HFF-Myc (cell line): ENCODE data around the gene D2HGDH.

Source experiments
- DNase-seq: peaks from one replicate; pipeline ENCODE4 v3.0.0-alpha.2; 2011; ENCODE audit warnings: low read depth; ENCODE audit errors: extremely low read depth
- H3K4me3 ChIP-seq: replicated peaks from 2 replicates; pipeline ENCODE4 v1.5.1; 2011; ENCODE audit warnings: low read depth, mild to moderate bottlenecking, control low read depth, low read length
- CTCF ChIP-seq: IDR thresholded peaks from 2 replicates; pipeline ENCODE4 v1.5.1; 2012; ENCODE audit warnings: mild to moderate bottlenecking, low read depth, low read length, control low read depth; ENCODE audit errors: missing control alignments

Gene D2HGDH

GRCh38 chr2:241760301-241760771 is 25.9 kb downstream of the D2HGDH start:
- no peak overlapping the region for H3K4me3 ChIP-seq
- no peak for TF ChIP-seq CTCF
- DNase-seq: no peak

GRCh38 chr2:241762321-241762932 is 28.0 kb downstream of the D2HGDH start:
- DNase-seq: no peak
- H3K4me3 ChIP-seq: no peak overlapping the region
- no peak for TF ChIP-seq CTCF

GRCh38 chr2:241762933-241763369 is 28.5 kb downstream of the D2HGDH start:
- DNase-seq: no peak
- no peak overlapping the region for H3K4me3 ChIP-seq
- no peak for TF ChIP-seq CTCF

GRCh38 chr2:241763551-241764274 is 29.3 kb downstream of the D2HGDH start:
- no peak for DNase-seq
- no peak for TF ChIP-seq CTCF

GRCh38 chr2:241764275-241765241 is 30.1 kb downstream of the D2HGDH start:
- DNase-seq: no peak

More at GRCh38 chr2:241763551-241764274, 29.3 kb downstream of the D2HGDH start:
- H3K4me3 ChIP-seq: no peak overlapping the region

More at GRCh38 chr2:241764275-241765241, 30.1 kb downstream of the D2HGDH start:
- no peak overlapping the region for H3K4me3 ChIP-seq
- TF ChIP-seq CTCF: no peak
